Hematopoietic multipotent progenitor cell (in vitro differentiated cells): ENCODE data around the gene WFDC10A. TPM values are rescaled to one million over a fixed set of nuclear protein-coding genes. Genes with fewer than 3 reads are reported as not detected.
"Not testable (repeated sequence)": the region's sequence is repeated elsewhere in the genome, so short reads cannot be mapped to it uniquely, and the experiment has no call there.

Experiments used
- DNase-seq, 3 donors: peaks; one replicate each; pipeline ENCODE4 v3.0.0-alpha.2; 2011 to 2015; ENCODE audit warnings: low read depth in 2 of 3, low spot score in 2 of 3
- total RNA-seq: library from RNA; depleted of rRNA; stranded (reverse); fragments of >200 nt; gene quantifications from one replicate; pipeline ENCODE4 v1.2.3, GENCODE V29; 2012

The WFDC10A gene
- total RNA-seq, result not detected

GRCh38 chr20:45629496-45630100 is at the start of gene WFDC10A:
Gene WFDC10A, plus strand, starts transcription at chr20:45629739. Its CDS starts 75 bp downstream, at chr20:45629814.
- DNase-seq, result peak in 2 of 3 donors; percentile 62 to 83

GRCh38 chr20:45581702-45582101 is 47.8 kb upstream of the WFDC10A start:
- DNase-seq, result no peak

GRCh38 chr20:45583502-45583901 is 46.0 kb upstream of the WFDC10A start:
- no peak for DNase-seq

- not testable (repeated sequence) for DNase-seq
Measured at GRCh38 chr20:45584294-45584693, 45.2 kb upstream of the WFDC10A start.

- DNase-seq, result not testable (repeated sequence)
Measured at GRCh38 chr20:45585986-45586385, 43.6 kb upstream of the WFDC10A start.

GRCh38 chr20:45588800-45589199 is 40.7 kb upstream of the WFDC10A start:
- no peak for DNase-seq

GRCh38 chr20:45589725-45590124 is 39.8 kb upstream of the WFDC10A start:
- no peak for DNase-seq

- peak in 2 of 3 donors; percentile 60 to 83 for DNase-seq
Measured at GRCh38 chr20:45592574-45593189, 36.9 kb upstream of the WFDC10A start.

- DNase-seq, result no peak
Measured at GRCh38 chr20:45593498-45593897, 36.0 kb upstream of the WFDC10A start.

GRCh38 chr20:45595235-45595634 is 34.3 kb upstream of the WFDC10A start:
- DNase-seq, result no peak

GRCh38 chr20:45607810-45608209 is 21.7 kb upstream of the WFDC10A start:
- DNase-seq, result no peak

- DNase-seq, result no peak
Measured at GRCh38 chr20:45611054-45611453, 18.5 kb upstream of the WFDC10A start.

- DNase-seq, result no peak
Measured at GRCh38 chr20:45612314-45612713, 17.2 kb upstream of the WFDC10A start.

GRCh38 chr20:45617591-45617990 is 11.9 kb upstream of the WFDC10A start:
- DNase-seq, result no peak

GRCh38 chr20:45621593-45621992 is 7.9 kb upstream of the WFDC10A start:
- no peak for DNase-seq

GRCh38 chr20:45626540-45626939 is 3.0 kb upstream of the WFDC10A start:
- no peak for DNase-seq

- DNase-seq, result no peak
Measured at GRCh38 chr20:45630371-45630770, 832 bp downstream of the WFDC10A start.

GRCh38 chr20:45631184-45631583 is 1.6 kb downstream of the WFDC10A start, which contains the start of gene WFDC9:
Gene WFDC9, minus strand, starts transcription at chr20:45631284. Its CDS starts 21,103 bp downstream, at chr20:45610181.
- DNase-seq, result no peak

GRCh38 chr20:45636513-45636912 is 7.0 kb downstream of the WFDC10A start:
- no peak for DNase-seq

- DNase-seq, result no peak
Measured at GRCh38 chr20:45639687-45640086, 10.1 kb downstream of the WFDC10A start.

GRCh38 chr20:45641076-45641475 is 11.5 kb downstream of the WFDC10A start:
- DNase-seq, result not testable (repeated sequence)

- not testable (repeated sequence) for DNase-seq
Measured at GRCh38 chr20:45645869-45646268, 16.3 kb downstream of the WFDC10A start.
